NT2/D1 (cell line): ENCODE data around the gene RXFP1.

Source experiments
- DNase-seq: peaks from one replicate; pipeline ENCODE4 v3.0.0-alpha.2; 2011; ENCODE audit warnings: low read depth, low spot score
- H3K27me3 ChIP-seq: 2 replicates; pipeline ENCODE4 v1.6.0; 2011; ENCODE audit warnings: mild to moderate bottlenecking; ENCODE audit not compliant: insufficient read length, insufficient read depth
- H3K36me3 ChIP-seq: 2 replicates; pipeline ENCODE4 v1.6.1; 2011; ENCODE audit warnings: mild to moderate bottlenecking, low read length, mixed read lengths; ENCODE audit not compliant: insufficient read depth, insufficient read length
- H3K4me1 ChIP-seq: 2 replicates; pipeline ENCODE4 v1.5.1; 2011; ENCODE audit not compliant: insufficient read depth, insufficient read length
- H3K4me3 ChIP-seq: 2 replicates; pipeline ENCODE4 v1.5.1; 2011; ENCODE audit warnings: low read depth; ENCODE audit not compliant: insufficient read length
- H3K9ac ChIP-seq: 2 replicates; pipeline ENCODE4 v1.6.0; 2011; ENCODE audit warnings: low read depth; ENCODE audit not compliant: insufficient read length
- H3K9me3 ChIP-seq: 2 replicates; pipeline ENCODE4 v1.5.1; 2011; ENCODE audit warnings: mild to moderate bottlenecking, low read length; ENCODE audit not compliant: insufficient read depth
- SUZ12 ChIP-seq: IDR thresholded peaks from 2 replicates; pipeline ENCODE4 v1.6.1; 2011; ENCODE audit not compliant: insufficient read length, insufficient read depth; ENCODE audit errors: extremely low read depth
- YY1 ChIP-seq: IDR thresholded peaks from 2 replicates; pipeline ENCODE4 v1.6.1; 2011; ENCODE audit not compliant: insufficient read length, insufficient read depth
- ZNF274 ChIP-seq: IDR thresholded peaks from 2 replicates; pipeline ENCODE4 v1.6.1; 2011; ENCODE audit warnings: mild to moderate bottlenecking, low read depth, low read length

Gene RXFP1

DNA sequence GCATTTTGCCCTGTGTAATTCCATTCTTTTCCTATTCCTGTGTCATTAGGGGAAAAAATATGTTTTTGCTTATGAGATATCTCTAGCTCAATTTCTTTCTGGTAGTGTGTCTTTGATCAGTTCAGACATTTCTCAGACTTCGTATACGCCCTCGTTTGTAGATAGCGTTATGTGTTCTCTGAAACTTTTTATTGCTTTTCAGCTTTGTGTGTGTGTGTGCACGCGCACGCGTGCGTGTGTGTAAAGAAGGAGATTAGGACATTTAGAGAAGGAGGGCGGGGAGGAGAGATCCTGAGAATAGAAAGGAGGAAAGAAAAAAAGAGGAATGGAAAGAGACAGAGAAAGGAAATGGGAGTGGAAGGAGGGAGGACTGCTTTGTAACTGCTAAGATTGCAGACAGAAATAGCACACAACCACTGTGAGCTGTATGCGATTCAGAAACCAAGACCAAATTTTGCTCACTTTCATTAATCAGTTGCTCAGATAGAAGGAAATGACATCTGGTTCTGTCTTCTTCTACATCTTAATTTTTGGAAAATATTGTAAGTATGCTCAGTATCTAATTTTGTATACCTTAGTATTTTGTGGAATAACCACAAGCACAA, at the start of gene RXFP1:
Gene RXFP1 (plus strand): TSS at position 399 of the 605 bp plus-strand sequence. CDS start 95 bp downstream, at position 494.
- Histone ChIP-seq H3K4me1 (no peaks in the 10 kb centered on the region), H3K9ac (no peak within 1 kb of the TSS), H3K9me3 (no peaks in the 10 kb centered on the region), H3K36me3 (no peaks in the 10 kb centered on the region), H3K27me3 (no peaks in the 10 kb centered on the region), H3K4me3 (no peak within 1 kb of the TSS)
- TF ChIP-seq YY1 (no peak), SUZ12 (no peak), ZNF274 (no peak)
- DNase-seq: no peak

DNA sequence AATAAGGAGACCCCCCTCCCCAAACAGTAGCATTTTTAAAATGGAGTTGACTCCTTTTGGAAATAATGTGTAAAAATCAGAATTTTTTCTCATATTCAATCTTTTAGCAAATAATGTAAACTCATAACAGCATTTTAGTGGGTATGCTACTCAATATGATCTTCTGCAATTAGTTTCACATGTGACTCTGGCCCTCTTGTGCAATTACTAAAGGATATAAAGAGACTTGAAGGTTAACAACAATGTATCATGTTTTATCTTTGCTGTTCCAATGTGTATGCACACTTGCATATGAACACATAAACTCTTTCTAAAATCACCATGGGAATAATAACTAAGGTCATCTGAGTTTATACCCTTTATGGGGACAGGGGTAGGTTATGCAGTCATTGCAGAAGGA, 39.9 kb upstream of the RXFP1 start:
- Histone ChIP-seq H3K4me3 (no peak overlapping the region), H3K9me3 (no peaks in the 10 kb centered on the region), H3K9ac (no peak overlapping the region), H3K4me1 (no peaks in the 10 kb centered on the region), H3K27me3 (no peaks in the 10 kb centered on the region), H3K36me3 (no peaks in the 10 kb centered on the region)
- TF ChIP-seq ZNF274 (no peak), YY1 (no peak), SUZ12 (no peak)
- no peak for DNase-seq

DNA sequence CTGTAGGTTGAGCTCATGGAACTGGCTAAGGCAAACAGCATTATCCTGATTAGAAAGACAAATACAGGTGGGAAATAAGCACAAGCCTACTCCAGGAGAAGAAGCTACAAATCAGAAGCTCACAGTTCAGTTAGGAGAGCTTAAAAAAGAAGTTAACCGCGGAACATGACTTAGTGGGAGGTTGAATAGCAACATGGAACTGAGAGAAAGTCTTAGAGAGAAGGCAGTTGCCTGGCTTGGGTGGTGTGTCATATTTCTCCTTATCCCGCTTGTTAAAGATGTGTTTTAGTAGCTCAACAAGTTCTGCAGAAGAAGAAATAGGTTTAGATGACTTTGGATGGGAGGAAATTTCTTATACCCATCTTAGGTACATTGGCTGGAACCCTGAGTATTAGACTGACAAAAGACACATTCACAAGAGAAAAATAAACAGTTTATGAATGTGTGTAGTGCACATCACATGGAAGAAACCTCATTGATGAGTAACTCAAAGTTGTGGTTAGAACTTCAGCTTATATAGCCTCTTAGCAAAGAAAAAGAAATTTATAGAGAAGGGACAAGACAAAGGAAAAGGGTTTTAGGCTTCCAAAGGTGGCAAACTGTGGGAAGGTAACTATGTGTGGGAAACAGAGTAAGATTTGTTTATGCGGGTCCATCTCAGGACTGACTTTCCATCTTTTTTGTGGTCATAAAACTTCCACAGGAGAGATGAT, 37.4 kb upstream of the RXFP1 start:
- Histone ChIP-seq H3K9ac (no peak overlapping the region), H3K4me3 (no peak overlapping the region), H3K36me3 (no peaks in the 10 kb centered on the region), H3K9me3 (no peaks in the 10 kb centered on the region), H3K4me1 (no peaks in the 10 kb centered on the region), H3K27me3 (no peaks in the 10 kb centered on the region)
- TF ChIP-seq YY1 (no peak), ZNF274 (no peak)
- DNase-seq: no peak

DNA sequence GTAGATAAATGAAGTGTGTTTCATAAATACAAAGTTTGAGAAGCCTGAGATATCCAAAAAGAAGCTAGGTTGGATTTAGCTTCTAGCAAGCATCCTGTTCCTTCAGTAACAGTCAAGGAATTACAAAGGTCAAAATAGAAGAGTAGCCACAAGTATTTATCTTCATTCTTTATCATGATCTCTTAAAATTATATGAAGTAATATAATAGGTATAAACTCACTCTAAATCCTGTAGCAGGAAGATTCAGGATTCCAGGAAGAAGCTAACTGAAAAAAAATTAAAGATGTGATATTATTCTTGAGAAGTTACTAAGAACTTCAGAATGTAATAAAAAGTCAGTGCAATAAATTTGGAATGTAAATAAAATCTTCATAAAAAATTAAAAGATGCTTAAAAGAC, 31.1 kb upstream of the RXFP1 start:
- H3K9ac ChIP-seq: no peak overlapping the region
- H3K9me3 ChIP-seq: no peaks in the 10 kb centered on the region
- no peak for TF ChIP-seq ZNF274
- no peak for TF ChIP-seq SUZ12
- TF ChIP-seq YY1: no peak
- no peak overlapping the region for H3K4me3 ChIP-seq
- DNase-seq: no peak
- H3K36me3 ChIP-seq: no peaks in the 10 kb centered on the region
- H3K27me3 ChIP-seq: no peaks in the 10 kb centered on the region
- no peaks in the 10 kb centered on the region for H3K4me1 ChIP-seq

DNA sequence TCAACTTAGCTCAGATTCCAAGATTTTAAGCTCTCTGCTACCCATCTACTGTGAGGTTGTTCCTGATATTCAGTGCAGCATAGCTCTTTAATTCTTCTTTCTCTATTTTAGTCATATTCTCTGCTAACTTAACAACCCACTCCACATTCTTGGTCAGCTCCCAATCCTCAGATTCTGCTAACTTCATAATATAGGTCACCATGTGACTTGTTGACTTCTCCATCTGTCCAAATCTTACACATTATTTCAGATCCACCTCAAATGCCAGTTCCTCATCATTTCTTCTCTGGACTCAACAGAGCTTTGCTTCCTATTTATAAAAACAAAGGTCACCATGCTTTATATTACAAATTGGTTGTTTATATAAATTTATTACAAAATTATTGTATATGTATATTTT, 29.3 kb upstream of the RXFP1 start:
- Histone ChIP-seq H3K9ac (no peak overlapping the region), H3K36me3 (no peaks in the 10 kb centered on the region), H3K4me1 (no peaks in the 10 kb centered on the region), H3K9me3 (no peaks in the 10 kb centered on the region), H3K4me3 (no peak overlapping the region), H3K27me3 (no peaks in the 10 kb centered on the region)
- no peak for DNase-seq
- no peak for TF ChIP-seq YY1
- TF ChIP-seq ZNF274: no peak
- no peak for TF ChIP-seq SUZ12

DNA sequence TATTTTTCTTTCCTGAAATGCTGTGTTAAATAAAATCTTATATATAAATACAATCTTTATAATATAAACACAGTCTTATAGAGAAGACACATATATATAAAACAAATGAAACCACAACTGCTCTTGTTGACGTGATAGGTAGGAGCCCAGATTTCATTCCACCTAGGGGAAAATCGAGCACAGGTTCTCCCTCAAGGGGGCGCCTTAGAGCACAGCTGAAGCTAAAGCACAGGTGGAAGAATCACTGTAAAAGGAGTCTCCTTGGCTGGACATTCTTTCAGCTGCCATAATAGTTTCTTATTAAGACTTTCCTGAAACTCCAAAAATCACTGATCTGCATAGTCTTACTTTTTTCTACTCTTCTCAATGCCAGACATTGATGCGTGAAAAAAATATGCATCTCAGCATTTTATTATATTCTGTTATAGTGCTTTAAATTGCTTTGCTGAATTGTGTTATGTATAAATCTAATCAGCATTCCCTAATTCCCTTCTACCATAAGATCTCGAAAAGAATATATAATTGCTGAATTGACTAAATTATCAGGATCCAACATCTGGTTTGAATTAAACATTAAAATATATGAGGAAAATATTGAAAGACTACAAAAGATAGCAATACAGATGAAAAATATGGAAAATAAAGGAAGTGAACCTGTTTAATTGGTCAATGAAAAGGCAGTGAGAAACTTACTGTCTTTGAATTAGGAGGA, 25.5 kb upstream of the RXFP1 start:
- Histone ChIP-seq H3K27me3 (no peaks in the 10 kb centered on the region), H3K4me3 (no peak overlapping the region), H3K4me1 (no peaks in the 10 kb centered on the region), H3K36me3 (no peaks in the 10 kb centered on the region), H3K9ac (no peak overlapping the region), H3K9me3 (no peaks in the 10 kb centered on the region)
- DNase-seq: peak; percentile 48
- TF ChIP-seq ZNF274 (no peak), YY1 (no peak)

DNA sequence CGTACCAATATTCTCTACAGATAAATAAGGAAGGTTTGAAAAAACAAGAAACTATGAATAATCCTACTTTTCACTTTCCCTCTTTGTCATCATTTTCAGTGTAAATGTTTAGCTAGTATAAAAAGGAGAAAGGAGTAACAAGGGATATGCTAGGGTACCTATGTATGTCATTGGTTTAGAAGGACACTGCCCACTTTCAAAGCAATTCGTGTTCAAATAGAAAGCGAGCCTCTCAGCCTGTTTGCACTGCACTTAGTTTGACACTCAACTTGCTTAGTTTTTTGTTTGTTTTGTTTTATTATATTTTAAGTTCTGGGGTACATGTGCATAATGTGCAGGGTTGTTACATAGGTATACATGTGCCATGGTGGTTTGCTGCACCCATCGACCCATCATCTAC, 21.6 kb upstream of the RXFP1 start:
- DNase-seq: no peak
- Histone ChIP-seq H3K9me3 (no peaks in the 10 kb centered on the region), H3K4me1 (no peaks in the 10 kb centered on the region), H3K36me3 (no peaks in the 10 kb centered on the region), H3K27me3 (no peaks in the 10 kb centered on the region), H3K4me3 (no peak overlapping the region), H3K9ac (no peak overlapping the region)
- TF ChIP-seq SUZ12 (no peak), ZNF274 (no peak), YY1 (no peak)
